Upper lobe of right lung (tissue), 1 donor: Measurements from ENCODE around the gene TRPM2. TPM values are rescaled to one million over a fixed set of nuclear protein-coding genes. Genes with fewer than 3 reads are reported as not detected.
A peak's percentile ranks its signal among the peaks of the same experiment; 100 is the strongest.

ENCODE experiments used
- ATAC-seq: fragments of 200-7000 bp; cut with Tn5 transposase; one replicate; pipeline ENCODE4 v1.9.1; 2020; ENCODE audit warnings: mild to moderate bottlenecking, moderate library complexity
- DNase-seq: peaks from one replicate; pipeline ENCODE4 v3.0.0-alpha.2; 2020
- H3K27ac ChIP-seq: fragments of 200-600 bp; one replicate; pipeline ENCODE4 v1.8.0; 2022
- H3K27me3 ChIP-seq: fragments of 200-600 bp; one replicate; pipeline ENCODE4 v1.8.0; 2022; ENCODE audit warnings: mild to moderate bottlenecking
- H3K36me3 ChIP-seq: fragments of 200-600 bp; one replicate; pipeline ENCODE4 v1.8.0; 2022
- H3K4me1 ChIP-seq: fragments of 200-600 bp; one replicate; pipeline ENCODE4 v1.8.0; 2022
- H3K4me3 ChIP-seq: fragments of 200-600 bp; one replicate; pipeline ENCODE4 v1.8.0; 2022; ENCODE audit warnings: mild to moderate bottlenecking
- H3K9me3 ChIP-seq: fragments of 200-600 bp; one replicate; pipeline ENCODE4 v1.8.0; 2022
- CTCF ChIP-seq: fragments of 200-600 bp; IDR thresholded peaks from one replicate; pipeline ENCODE4 v1.8.0; 2022; ENCODE audit warnings: antibody characterized with exemption
- intact Hi-C: fragments of 100-400 bp; cut with DNase I; formaldehyde crosslinking; loops from one replicate; pipeline ENCODE4 v1.11.0; 2022
- total RNA-seq: library from RNA; stranded (reverse); fragmentation: NEBNext Ultra II Directional; extraction: Animal tissue kit (Norgen Biotek cat#: 25700); gene quantifications from one replicate; pipeline ENCODE4 v1.2.1, GENCODE V29; 2021
- donor health status: DM: no; HTN: yes; CAD: no; lungs with severe emphysema.

The TRPM2 gene
- total RNA-seq, 1 donor from 2014 or later, result 10.0 TPM

GRCh38 chr21:44454058-44454457 is 100.6 kb downstream of the TRPM2 start:
- H3K27me3 ChIP-seq, result peaks cover 7% of the 10 kb centered on the region
- H3K4me1 ChIP-seq, result peaks cover 6% of the 10 kb centered on the region
- no peak overlapping the region for H3K4me3 ChIP-seq
- no peaks in the 10 kb centered on the region for H3K9me3 ChIP-seq
- TF ChIP-seq CTCF, result no peak
- ATAC-seq (no peak), DNase-seq (no peak)
- no peaks in the 10 kb centered on the region for H3K36me3 ChIP-seq
- H3K27ac ChIP-seq, result no peak overlapping the region
- intact Hi-C loops, result no loop called here

DNA sequence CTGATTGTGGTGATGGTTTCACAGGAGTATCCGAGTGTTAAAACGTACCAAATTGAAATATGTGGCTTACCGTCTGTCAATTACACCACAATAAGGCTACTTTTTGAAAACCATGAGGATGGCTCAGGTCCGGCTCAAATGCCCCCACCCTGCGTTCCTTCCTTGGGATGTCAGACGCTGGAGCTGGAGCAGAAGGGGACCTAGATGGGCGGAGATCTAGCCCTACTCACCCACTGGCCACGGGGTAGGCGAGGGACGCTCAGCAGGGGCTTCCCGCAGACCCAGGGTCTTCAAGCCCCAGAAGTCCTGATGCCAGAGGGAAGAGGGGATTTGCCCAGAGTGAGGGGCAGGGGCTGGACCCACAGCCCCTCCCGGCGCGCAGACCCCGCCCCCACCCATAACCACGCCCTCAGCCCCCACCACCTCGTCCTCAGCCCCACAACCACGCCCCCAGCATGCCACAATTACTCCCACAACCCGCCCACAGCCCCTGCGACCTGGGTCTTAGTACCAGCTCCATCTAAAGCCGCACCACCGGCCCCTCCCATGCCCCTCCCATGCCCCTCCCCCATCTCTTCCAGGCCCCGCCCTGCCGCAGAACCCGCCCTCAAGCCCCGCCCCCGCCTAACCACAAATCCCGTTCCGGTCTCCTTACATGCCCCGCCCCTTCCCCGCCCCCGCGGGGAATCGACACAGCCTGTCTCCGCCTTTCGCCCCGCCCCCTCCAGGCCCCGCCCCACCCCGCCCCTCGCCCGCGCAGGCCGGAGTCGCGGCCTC is 101.5 kb downstream of the TRPM2 start, which contains the start of gene LRRC3:
Gene LRRC3 (plus strand): TSS at position 764 of the 777 bp plus-strand sequence. CDS start 1,135 bp downstream, outside the sequence.
- no peaks in the 10 kb centered on the region for H3K36me3 ChIP-seq
- no peak for TF ChIP-seq CTCF
- H3K4me3 ChIP-seq, result peak within 1 kb of the TSS; percentile 65
- intact Hi-C loops, result no loop called here
- peaks cover 6% of the 10 kb centered on the region for H3K4me1 ChIP-seq
- peaks cover 1% of the 10 kb centered on the region for H3K27me3 ChIP-seq
- H3K9me3 ChIP-seq, result no peaks in the 10 kb centered on the region
- H3K27ac ChIP-seq, result no peak within 1 kb of the TSS
- DNase-seq, result peak; percentile 96
- ATAC-seq, result peak; percentile 92

DNA sequence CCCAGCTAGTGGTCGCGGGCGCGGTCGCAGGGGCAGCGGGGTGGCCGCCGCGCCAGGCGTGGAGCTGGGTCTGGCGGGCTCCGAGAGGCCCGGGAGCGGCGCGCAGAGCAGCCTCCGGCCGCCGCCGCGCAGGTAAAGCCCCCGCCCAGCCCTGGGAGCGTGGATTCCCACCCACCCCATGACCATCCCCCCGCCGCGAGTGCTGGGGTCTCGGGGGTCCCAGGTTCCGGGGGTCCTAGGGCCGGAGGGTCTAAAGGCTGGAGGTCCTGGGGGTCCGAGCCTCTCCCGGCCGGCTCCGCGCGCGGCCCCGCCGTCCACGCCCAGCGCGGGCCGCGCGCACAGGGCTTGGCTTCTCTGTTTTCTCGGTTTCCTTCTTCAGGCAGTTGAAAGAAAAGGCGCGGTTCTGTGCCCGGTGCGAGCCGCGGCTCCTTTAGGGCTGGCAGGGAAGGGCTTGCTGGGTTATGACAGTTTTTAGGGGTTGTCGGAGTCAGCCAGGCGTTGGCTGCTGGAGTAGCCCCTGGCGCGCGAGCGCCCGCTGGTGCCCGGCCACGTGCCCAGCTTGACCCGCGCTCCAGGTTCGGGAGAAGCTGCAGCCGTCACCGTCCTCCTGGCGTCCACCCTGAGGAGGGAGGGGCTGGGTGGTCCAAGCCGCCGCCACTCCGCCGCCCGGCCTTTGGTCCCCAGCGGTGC is 102.2 kb downstream of the TRPM2 start:
- peak overlapping the region; percentile 65 for H3K4me3 ChIP-seq
- H3K4me1 ChIP-seq, result peaks cover 6% of the 10 kb centered on the region
- H3K9me3 ChIP-seq, result no peaks in the 10 kb centered on the region
- no peaks in the 10 kb centered on the region for H3K27me3 ChIP-seq
- no peaks in the 10 kb centered on the region for H3K36me3 ChIP-seq
- H3K27ac ChIP-seq, result no peak overlapping the region
- ATAC-seq (peak; percentile 64), DNase-seq (peak; percentile 85)
- TF ChIP-seq CTCF, result peak; percentile 23
- intact Hi-C loops, result no loop called here

GRCh38 chr21:44456214-44456914 is 102.9 kb downstream of the TRPM2 start:
- TF ChIP-seq CTCF, result no peak
- Histone ChIP-seq H3K4me1 (peaks cover 6% of the 10 kb centered on the region), H3K9me3 (no peaks in the 10 kb centered on the region), H3K36me3 (no peaks in the 10 kb centered on the region), H3K27ac (no peak overlapping the region), H3K4me3 (peak overlapping the region; percentile 65), H3K27me3 (no peaks in the 10 kb centered on the region)
- ATAC-seq (no peak), DNase-seq (no peak)
- intact Hi-C loops, result no loop called here

DNA sequence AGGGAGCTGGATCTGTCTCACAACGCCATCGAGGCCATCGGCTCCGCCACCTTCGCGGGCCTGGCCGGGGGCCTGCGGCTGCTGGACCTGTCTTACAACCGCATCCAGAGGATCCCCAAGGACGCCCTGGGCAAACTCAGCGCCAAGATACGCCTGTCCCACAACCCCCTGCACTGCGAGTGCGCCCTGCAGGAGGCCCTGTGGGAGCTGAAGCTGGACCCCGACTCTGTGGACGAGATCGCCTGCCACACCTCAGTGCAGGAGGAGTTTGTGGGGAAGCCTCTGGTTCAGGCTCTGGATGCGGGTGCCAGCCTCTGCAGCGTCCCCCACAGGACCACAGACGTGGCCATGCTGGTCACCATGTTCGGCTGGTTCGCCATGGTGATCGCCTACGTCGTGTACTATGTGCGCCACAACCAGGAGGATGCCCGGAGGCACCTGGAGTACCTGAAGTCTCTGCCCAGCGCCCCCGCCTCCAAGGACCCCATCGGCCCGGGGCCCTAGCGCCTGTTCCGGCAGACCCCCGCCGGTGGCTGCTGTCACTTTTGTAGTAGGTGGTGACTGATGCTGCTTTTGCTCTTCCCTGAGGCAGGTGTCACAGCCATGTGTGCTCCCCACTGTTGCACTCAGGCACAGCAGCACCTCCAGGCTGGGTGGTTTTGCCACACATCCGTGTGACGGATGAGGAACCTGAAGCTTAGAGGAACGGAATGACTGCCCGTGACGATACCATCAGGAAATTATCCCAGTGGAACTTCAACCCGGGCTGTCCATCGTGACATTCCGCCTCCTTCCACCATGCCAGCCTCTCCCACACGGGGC is 103.7 kb downstream of the TRPM2 start:
- Histone ChIP-seq H3K4me3 (no peak overlapping the region), H3K9me3 (no peaks in the 10 kb centered on the region), H3K27me3 (no peaks in the 10 kb centered on the region), H3K36me3 (no peaks in the 10 kb centered on the region), H3K4me1 (peaks cover 6% of the 10 kb centered on the region), H3K27ac (no peak overlapping the region)
- DNase-seq (peak; percentile 64), ATAC-seq (no peak)
- intact Hi-C loops, result no loop called here
- TF ChIP-seq CTCF, result no peak
